PFSK-1 (cell line): Measurements from ENCODE around the gene SESN1.

Source experiments
- FOXP2 ChIP-seq: optimal IDR thresholded peaks from 2 replicates; pipeline ENCODE3; 2011; ENCODE audit warnings: borderline replicate concordance, control low read depth, inconsistent platforms; ENCODE audit not compliant: insufficient read depth; ENCODE audit errors: extremely low read length, extremely low read depth
- POLR2AphosphoS5 ChIP-seq: IDR thresholded peaks from 2 replicates; pipeline ENCODE4 v1.6.1; 2012; ENCODE audit warnings: low read depth, mild to moderate bottlenecking, control low read depth, low read length, moderate library complexity
- SIN3A ChIP-seq: IDR thresholded peaks from 2 replicates; pipeline ENCODE4 v1.6.1; 2012; ENCODE audit warnings: mild to moderate bottlenecking, low read length, moderate library complexity, borderline replicate concordance; ENCODE audit not compliant: insufficient read depth
- TAF1 ChIP-seq: IDR thresholded peaks from 2 replicates; pipeline ENCODE4 v1.6.1; 2012; ENCODE audit warnings: low read length, control low read depth, borderline replicate concordance; ENCODE audit not compliant: insufficient read depth
- TF ChIP-seq, protein P1 (sequence below), 2 experiments: IDR thresholded peaks; 2 replicates each; pipeline versions ENCODE4 v1.6.1 to v1.8.0; 2011 to 2012; ENCODE audit warnings: low read depth in 2 of 2, low read length in 2 of 2, control low read depth in 1 of 2, inconsistent platforms in 1 of 2, mild to moderate bottlenecking in 1 of 2, moderate library complexity in 1 of 2; ENCODE audit not compliant: insufficient read depth in 1 of 2

SESN1 gene

DNA sequence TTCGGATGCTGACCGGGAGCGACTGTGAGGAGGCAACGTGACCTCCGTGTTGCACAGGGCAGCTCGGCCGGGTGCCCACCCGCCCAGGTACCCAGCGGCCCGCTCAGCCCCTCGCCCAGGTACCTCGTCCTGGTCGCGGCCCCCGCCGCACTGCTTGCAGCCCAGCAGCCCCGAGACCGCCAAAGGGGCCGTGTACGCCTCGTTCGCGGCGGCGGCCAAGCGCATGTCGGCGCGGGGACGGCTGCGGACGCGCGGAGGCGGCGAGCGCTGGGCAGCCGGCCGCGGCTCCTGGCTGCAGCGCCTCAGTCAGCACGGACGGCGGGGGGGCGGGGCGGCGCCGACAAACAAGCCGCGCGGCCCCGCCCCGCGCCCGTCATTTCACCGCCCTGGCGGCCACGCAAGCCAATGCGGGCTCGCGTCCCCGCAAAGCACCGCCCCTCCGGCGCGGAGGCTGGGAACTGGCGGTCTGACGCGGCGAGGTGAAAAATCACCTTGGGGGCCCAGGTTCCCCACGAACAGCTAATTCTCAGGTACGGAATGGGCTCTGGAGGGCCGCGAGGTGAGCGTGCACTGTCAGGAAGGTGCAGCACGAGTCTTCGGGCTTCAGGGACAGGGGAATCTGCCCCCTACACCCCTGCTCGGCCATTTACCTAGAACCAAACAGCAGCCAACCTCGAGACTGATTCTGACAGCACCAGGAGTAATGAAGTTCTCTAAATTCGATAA lies 85.2 kb downstream of the SESN1 start:
- TF ChIP-seq FOXP2 (peak; percentile 55), TAF1 (0 out of 2 replicates have a peak, but pooled peaks have one; percentile 55), POLR2AphosphoS5 (peak; percentile 54; the same call in 1 of the 2 replicates), SIN3A (no peak; the same call in 1 of the 2 replicates)
- TF ChIP-seq, protein P1, sequence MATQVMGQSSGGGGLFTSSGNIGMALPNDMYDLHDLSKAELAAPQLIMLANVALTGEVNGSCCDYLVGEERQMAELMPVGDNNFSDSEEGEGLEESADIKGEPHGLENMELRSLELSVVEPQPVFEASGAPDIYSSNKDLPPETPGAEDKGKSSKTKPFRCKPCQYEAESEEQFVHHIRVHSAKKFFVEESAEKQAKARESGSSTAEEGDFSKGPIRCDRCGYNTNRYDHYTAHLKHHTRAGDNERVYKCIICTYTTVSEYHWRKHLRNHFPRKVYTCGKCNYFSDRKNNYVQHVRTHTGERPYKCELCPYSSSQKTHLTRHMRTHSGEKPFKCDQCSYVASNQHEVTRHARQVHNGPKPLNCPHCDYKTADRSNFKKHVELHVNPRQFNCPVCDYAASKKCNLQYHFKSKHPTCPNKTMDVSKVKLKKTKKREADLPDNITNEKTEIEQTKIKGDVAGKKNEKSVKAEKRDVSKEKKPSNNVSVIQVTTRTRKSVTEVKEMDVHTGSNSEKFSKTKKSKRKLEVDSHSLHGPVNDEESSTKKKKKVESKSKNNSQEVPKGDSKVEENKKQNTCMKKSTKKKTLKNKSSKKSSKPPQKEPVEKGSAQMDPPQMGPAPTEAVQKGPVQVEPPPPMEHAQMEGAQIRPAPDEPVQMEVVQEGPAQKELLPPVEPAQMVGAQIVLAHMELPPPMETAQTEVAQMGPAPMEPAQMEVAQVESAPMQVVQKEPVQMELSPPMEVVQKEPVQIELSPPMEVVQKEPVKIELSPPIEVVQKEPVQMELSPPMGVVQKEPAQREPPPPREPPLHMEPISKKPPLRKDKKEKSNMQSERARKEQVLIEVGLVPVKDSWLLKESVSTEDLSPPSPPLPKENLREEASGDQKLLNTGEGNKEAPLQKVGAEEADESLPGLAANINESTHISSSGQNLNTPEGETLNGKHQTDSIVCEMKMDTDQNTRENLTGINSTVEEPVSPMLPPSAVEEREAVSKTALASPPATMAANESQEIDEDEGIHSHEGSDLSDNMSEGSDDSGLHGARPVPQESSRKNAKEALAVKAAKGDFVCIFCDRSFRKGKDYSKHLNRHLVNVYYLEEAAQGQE (IDR thresholded peaks at IDR 0.05; ENCODE audit: insufficient read depth in 1 of 2, low read depth in 2 of 2, low read length in 2 of 2), result no peak

DNA sequence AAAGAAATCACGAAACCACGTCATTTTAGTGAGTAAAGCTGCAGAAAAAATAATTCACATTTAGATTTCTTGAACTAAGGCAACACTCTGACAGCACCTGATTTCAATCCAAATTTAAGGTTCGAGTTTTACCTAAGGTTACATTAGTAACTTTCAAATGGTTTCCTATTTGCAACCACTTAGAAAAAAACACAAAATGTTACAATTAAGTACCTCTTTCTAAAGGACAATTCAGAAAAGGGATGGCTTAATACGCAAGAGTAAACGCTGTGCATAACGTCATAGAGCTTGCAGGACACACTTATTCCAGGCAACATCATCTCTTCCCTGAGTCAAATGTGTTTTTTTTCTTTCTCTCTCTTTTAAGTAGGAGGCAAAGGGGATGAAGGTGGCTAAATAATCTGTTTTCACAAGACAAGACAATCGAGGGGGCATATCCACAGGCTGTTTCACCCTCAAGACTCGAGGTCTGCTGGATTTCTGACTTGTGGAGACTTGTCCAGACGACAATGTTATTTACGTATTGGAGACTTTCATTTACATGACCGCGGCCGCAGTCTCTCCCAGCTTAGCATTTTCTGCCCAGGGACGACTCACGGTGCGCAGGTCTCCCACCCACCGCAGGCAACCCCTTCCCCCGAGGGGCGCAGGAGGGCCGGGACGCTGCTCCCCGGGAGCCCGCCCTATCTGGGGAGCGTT lies 86.0 kb downstream of the SESN1 start:
- TF ChIP-seq SIN3A (0 out of 2 replicates have a peak, but pooled peaks have one; percentile 18), POLR2AphosphoS5 (no peak)

DNA sequence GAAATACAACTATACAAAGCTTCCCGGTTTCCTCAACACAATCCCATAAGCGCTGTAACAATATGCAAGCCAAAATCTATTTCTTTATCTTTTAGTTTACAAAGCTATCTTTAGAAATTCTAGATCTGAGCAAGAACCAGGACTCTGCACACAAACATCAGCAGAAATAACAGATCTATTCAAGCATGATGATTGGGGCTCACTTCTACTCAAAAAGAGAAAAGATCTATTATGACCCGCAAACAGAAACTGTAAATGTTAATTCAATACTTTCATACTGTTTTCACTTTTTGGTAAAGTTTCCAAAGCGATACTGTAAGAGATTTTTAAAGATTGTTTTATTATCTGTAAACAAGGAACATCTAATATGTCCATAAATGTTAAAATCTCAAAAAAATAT lies 86.6 kb downstream of the SESN1 start:
- TF ChIP-seq POLR2AphosphoS5 (no peak), TAF1 (no peak), SIN3A (no peak), FOXP2 (no peak)
- TF ChIP-seq, protein P1 (IDR thresholded peaks at IDR 0.05; ENCODE audit: insufficient read depth in 1 of 2, low read depth in 2 of 2, low read length in 2 of 2), result no peak

DNA sequence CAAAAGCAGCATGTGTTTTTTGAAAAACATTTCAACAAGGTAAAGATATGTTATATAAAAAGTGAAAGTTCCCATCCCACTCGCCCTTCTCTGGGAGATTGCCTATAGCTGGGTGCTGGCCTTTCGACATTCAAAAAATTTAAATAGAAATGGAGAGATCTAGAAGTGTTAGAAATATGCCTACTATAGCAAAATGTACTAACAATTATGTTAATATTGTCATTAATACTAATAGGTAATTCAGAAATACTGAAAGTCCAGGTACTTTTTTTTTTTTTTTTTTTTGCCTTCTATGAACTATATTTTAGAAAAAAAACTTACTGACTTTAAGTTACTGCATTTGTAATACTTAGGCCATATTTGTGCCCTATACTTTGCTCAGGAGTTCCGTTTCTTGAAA lies 87.1 kb downstream of the SESN1 start:
- TF ChIP-seq FOXP2 (no peak), POLR2AphosphoS5 (no peak), SIN3A (no peak), TAF1 (no peak)
- TF ChIP-seq, protein P1 (IDR thresholded peaks at IDR 0.05; ENCODE audit: insufficient read depth in 1 of 2, low read depth in 2 of 2, low read length in 2 of 2), result no peak

DNA sequence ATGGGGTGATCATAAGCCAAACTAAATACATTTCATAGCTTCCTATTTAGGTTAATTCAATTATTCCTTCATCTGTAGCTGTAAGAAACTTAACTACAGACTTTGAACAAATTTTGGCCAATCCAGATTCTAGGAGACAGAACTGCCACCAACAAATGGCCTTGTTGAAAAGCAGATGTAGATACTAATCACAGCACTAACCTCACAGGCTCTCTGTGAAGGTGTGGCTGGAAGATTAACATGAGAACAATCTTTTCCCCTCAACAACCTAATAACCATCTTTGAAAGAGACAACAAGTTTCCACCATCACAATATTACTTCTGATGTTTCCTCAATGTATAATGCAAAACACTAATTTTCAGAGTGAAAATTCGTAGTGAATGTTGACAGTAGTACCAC lies 87.8 kb downstream of the SESN1 start:
- no peak for TF ChIP-seq TAF1
- TF ChIP-seq POLR2AphosphoS5, result no peak
- TF ChIP-seq, protein P1 (IDR thresholded peaks at IDR 0.05; ENCODE audit: insufficient read depth in 1 of 2, low read depth in 2 of 2, low read length in 2 of 2), result no peak
- TF ChIP-seq FOXP2, result no peak
- TF ChIP-seq SIN3A, result no peak
